Measurements from ENCODE around the gene DLAT.
"Not testable (repeated sequence)": the region's sequence is repeated elsewhere in the genome, so short reads cannot be mapped to it uniquely, and the experiment has no call there.

DLAT gene

GRCh38 chr11:112051768-112052167 is 26.6 kb downstream of the DLAT start:
- DNase-seq, result no peak

DNA sequence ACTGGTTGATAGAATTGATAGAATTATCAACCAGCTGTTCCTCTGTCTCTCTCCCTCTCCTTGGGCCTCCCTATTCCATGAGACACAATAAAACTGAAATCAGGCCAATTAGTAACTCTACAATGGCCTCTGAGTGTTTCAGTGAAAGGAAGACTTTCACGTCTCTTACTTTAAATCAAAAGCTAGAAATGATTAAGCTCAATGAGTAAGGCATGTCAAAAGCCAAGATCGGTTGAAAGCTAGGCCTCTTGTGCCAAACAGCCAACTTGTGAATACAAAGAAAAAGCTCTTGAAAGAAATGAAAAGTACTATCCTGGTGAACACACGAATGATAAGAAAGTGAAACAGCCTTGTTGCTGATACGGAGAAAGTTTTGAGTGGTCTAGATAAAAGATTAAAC is 32.0 kb downstream of the DLAT start:
- no peak for DNase-seq

- no peak for DNase-seq
Observed at GRCh38 chr11:112058103-112058502, 32.9 kb downstream of the DLAT start.

DNA sequence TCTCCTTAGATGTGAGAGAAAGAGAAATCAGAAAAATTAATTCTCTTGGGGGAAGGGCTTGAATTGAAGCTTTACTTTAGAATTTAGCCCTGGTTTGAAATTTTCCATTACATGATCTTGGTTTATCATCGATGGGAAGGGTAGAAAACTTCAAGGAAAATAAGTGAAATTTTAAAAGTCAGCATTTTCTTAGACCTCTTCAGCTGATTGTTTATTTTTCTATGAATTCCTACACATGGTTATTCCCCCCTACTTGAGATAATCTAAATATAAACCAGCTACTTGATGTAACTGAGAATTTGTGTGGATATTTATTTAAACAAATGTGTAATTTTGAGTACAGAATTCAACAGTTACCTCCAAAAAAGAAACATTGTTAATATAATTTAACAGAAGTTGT is 37.7 kb downstream of the DLAT start:
- no peak for DNase-seq

GRCh38 chr11:112073941-112074811 is 49.0 kb downstream of the DLAT start, which contains the start of the genes NKAPD1 and PIH1D2:
Gene NKAPD1, plus strand, starts transcription at chr11:112074299. Its CDS starts 1,276 bp downstream, at chr11:112075575.
Gene PIH1D2, minus strand, starts transcription at chr11:112074017. Its CDS starts 843 bp downstream, at chr11:112073174.
- DNase-seq, result peak; percentile 77

- no peak for DNase-seq
Observed at GRCh38 chr11:112082729-112083128, 57.5 kb downstream of the DLAT start.

DNA sequence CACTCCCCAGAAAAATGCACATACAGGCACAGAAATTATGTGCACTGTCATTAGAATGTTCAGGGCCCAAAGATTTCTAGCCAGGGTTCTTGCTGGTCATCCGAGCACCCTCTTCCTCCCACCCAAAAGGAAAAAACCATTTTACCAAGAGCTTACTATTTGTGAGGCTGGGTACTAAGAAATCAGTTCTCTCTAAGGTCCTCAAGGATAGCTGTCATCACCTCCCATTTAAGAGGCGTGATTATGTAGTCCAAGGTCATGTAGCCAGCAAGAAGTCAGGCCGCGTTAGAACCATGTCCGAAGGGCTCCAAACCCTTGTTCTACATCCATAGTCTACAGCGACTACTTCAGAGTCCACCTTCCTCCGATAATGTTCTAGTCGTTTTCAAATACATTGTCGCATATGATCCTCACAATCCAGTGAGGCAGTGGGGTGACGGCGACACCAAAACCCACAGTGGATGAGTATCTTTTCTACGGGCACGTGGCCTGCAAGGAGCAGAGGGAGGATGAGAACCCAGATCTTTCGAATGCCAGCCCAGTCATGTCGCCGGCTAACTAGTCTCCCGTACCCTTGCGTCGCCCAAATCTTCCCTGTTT is 60.7 kb downstream of the DLAT start:
- DNase-seq, result peak; percentile 5

GRCh38 chr11:112086422-112087191 is 61.4 kb downstream of the DLAT start, which contains the start of the genes SDHD and TIMM8B:
Gene SDHD, plus strand, starts transcription at chr11:112086873. Its CDS starts 35 bp downstream, at chr11:112086908.
Gene TIMM8B, minus strand, starts transcription at chr11:112086756. Its CDS starts 33 bp downstream, at chr11:112086723.
- DNase-seq, result peak; percentile 97

DNA sequence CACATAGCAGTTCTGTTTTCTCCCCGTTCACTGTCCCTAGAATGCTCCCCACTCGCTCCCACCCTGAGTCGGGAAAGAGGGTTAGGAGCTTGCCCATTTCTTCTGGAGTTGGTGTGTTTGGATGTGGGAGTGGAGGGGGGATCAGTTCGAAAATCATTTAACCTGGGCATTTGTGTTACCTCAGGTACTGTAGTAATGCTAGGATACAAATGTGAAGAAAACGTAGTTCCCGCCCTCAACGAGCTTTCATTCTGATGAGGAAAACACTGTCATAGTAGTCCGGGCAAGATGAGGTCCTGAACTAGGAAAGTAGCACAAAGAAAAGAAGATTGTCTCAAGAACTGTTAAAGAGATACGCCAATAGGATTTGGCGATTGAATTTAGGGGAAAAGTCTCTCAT is 62.0 kb downstream of the DLAT start:
- DNase-seq, result no peak

DNA sequence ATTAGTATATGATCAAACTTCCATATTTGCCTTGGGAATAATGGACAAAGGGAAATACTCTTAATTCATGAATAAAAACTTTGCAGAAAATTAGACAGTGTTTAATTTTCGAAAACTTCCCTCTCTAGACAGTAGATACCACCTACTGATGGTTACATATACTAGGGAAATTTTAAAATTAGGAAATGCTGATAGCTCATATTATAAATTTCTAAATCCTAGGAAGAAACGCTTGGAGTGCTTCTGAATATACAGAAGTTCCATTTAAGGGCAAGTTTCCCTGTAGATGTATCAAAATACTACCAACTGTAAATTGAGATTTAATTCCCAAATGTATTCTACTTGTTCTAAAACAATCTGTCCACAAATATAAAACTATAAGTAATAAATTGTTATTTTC is 70.1 kb downstream of the DLAT start:
- DNase-seq, result not testable (repeated sequence)

DNA sequence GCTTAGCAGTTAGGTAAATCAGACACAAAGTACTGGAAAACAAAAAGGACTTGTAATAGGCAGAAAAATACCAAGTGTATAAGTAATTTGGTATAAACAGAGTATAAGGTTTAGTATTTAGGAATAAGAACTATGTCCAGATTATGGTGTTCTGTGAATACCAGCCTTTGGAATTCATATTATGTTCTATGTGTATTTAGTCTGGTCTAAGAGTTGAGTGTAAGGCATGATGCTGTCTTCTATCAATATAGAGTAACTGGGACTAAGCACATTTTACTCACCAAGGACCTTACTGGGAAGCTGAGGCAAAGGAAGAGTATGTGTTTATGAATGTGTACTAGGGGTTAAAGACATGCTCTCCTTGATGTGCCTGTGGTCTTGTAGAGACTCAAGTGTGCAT is 71.0 kb downstream of the DLAT start:
- no peak for DNase-seq

DNA sequence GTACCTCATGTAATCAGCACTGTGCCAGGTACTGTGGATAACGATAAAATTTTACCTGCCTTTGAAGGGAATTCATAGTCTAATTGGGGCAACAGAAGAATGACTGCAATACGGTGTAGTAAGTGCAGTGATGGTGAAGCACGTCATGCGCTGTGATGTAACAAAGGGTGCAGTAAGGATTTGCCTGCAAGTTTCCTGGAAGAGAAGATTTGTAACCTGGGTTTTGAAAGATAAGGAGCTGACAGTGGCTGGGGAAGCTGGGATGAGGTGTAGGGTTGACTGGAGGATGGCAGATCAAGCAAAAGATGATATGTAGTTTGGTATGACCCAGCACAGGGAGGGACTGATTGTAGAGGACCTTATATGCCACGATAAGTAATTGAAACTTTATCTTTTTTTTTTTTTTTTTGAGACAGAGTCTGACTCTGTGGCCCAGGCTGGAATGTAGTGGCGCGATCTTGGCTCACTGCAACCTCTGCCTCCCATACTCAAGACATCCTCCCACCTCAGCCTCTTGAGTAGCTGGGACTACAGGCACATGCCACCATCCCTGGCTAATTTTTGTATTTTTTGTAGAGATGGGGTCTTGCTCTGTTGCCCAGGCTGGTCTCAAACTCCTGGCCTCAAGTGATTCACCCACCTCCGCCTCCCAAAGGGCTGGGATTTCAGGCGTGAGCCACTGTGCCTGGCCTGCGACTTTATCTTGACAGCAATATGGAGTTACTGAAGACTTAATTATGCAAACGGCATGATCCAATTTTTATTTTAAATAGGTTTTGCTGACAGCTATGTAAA is 72.7 kb downstream of the DLAT start:
- DNase-seq, result no peak

- no peak for DNase-seq
Observed at GRCh38 chr11:112100462-112100861, 75.3 kb downstream of the DLAT start.

DNA sequence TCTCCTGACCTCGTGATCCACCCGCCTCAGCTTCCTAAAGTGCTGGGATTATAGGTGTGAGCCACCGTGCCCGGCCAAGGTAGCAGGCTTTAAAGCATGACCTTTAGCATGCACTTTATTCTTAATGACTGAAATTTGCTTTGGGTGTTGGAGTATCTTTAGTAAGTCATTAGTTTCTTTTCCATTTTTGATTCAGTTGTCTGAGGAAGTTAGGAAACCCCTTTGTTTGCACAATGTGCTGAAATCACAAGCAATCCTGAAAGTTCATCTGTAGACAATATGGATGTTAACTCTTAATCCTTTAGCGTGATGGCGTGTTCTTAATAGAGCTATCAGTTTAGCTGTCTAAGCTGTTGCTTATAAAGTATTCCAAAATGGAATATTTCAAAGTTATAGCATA is 78.2 kb downstream of the DLAT start:
- no peak for DNase-seq

DNA sequence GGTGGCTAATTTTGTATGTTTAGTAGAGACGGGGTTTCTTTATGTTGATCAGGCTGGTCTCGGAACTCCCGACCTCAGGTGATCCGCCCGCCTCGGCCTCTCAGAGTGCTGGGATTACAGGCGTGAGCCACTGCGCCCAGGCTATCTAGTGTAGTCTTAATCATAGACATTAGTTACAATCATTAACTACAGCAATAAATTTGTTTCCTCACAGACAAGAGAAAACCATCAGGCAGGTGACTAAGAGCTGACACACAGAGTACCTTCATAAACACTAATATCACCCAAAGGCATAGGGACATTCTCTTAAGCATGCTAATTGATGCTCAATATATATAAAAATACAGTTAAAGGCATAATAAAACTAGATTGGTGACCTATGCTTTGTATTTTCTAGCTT is 80.9 kb downstream of the DLAT start:
- no peak for DNase-seq
